Dendritic cell treated with granulocyte-macrophage colony-stimulating factor and Interleukin-4, amounts not matched to agents 40 ng/mL and 50 ng/mL, for 4 days (primary cell): ENCODE data around the gene OR51T1.
"Not testable (repeated sequence)": the region's sequence is repeated elsewhere in the genome, so short reads cannot be mapped to it uniquely, and the experiment has no call there.

Source experiments
- H3K27ac Mint-ChIP-seq: one replicate; pipeline ENCODE4 v1.8.0; 2022; ENCODE audit warnings: mild to moderate bottlenecking, mixed read lengths
- H3K27me3 Mint-ChIP-seq: one replicate; pipeline ENCODE4 v1.8.0; 2022; ENCODE audit warnings: mild to moderate bottlenecking, mixed read lengths
- H3K36me3 Mint-ChIP-seq: one replicate; pipeline ENCODE4 v1.8.0; 2022; ENCODE audit warnings: low read depth, mixed read lengths
- H3K4me1 Mint-ChIP-seq: one replicate; pipeline ENCODE4 v1.8.0; 2022; ENCODE audit warnings: low read depth, mixed read lengths
- H3K4me3 Mint-ChIP-seq: one replicate; pipeline ENCODE4 v1.8.0; 2022; ENCODE audit warnings: mild to moderate bottlenecking, moderate library complexity, mixed read lengths
- H3K9me3 Mint-ChIP-seq: one replicate; pipeline ENCODE4 v1.8.0; 2022; ENCODE audit warnings: mixed read lengths
- intact Hi-C: fragments of 100-400 bp; cut with micrococcal nuclease; formaldehyde crosslinking; loops from one replicate; pipeline ENCODE4 v1.15.0; 2022

Gene OR51T1, protein sequence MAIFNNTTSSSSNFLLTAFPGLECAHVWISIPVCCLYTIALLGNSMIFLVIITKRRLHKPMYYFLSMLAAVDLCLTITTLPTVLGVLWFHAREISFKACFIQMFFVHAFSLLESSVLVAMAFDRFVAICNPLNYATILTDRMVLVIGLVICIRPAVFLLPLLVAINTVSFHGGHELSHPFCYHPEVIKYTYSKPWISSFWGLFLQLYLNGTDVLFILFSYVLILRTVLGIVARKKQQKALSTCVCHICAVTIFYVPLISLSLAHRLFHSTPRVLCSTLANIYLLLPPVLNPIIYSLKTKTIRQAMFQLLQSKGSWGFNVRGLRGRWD

GRCh38 chr11:4881860-4882500 lies at the start of gene OR51T1:
TSS of gene OR51T1 (plus strand) at chr11:4881900. CDS start at chr11:4881900, 0 bp downstream.
- Mint-ChIP-seq H3K4me3 (no peak within 1 kb of the TSS), H3K27me3 (no peaks in the 10 kb centered on the region), H3K36me3 (no peaks in the 10 kb centered on the region), H3K4me1 (no peaks in the 10 kb centered on the region), H3K27ac (no peak within 1 kb of the TSS), H3K9me3 (no peaks in the 10 kb centered on the region)
- intact Hi-C loops = no loop called here

- no peak overlapping the region for H3K4me3 Mint-ChIP-seq
- no peaks in the 10 kb centered on the region for H3K9me3 Mint-ChIP-seq
- H3K27ac Mint-ChIP-seq = no peak overlapping the region
- intact Hi-C loops = no loop called here
- no peaks in the 10 kb centered on the region for H3K27me3 Mint-ChIP-seq
- H3K36me3 Mint-ChIP-seq = no peaks in the 10 kb centered on the region
- no peaks in the 10 kb centered on the region for H3K4me1 Mint-ChIP-seq
Observed at GRCh38 chr11:4839851-4840549, 41.7 kb upstream of the OR51T1 start.

DNA sequence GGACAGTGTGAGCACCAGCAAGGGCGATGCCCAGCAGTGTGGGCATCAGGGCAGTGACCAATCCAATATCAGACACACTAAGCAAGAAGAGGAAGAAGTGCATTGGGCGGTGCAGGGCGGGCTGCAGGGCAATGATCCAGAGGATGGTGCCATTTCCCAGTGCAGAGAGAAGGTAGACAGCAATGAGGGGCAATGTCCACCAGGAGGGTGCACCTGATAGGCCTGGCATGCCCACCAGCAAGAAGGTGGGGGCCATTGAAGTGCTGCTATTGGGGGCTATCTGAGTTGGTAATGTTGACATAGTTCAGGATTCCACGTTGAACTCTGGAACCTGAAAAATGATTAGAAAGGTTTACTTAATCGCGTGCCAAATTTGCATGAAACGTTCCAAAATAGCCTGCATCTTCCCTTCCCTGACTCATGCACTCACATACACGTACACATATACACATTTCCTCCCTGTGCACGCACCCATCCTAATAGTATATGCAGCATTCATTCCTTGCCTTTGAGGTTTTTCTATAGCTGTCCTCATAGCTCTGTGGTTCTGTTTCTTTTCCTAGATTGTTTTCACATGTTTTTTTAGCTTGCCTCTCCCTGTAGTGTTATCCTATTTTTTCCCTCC lies 32.7 kb upstream of the OR51T1 start, which contains the start of gene OR51S1:
Gene OR51S1 (minus strand): TSS at position 301 of the 625 bp plus-strand sequence. CDS start 0 bp downstream, at position 301.
- Mint-ChIP-seq H3K36me3 (no peaks in the 10 kb centered on the region), H3K27ac (no peak within 1 kb of the TSS), H3K4me3 (no peak within 1 kb of the TSS), H3K4me1 (no peaks in the 10 kb centered on the region), H3K27me3 (no peaks in the 10 kb centered on the region), H3K9me3 (no peaks in the 10 kb centered on the region)
- intact Hi-C loops = no loop called here

GRCh38 chr11:4851033-4851432 lies 30.7 kb upstream of the OR51T1 start:
- intact Hi-C loops = no loop called here
- no peak overlapping the region for H3K27ac Mint-ChIP-seq
- no peaks in the 10 kb centered on the region for H3K36me3 Mint-ChIP-seq
- no peaks in the 10 kb centered on the region for H3K4me1 Mint-ChIP-seq
- H3K9me3 Mint-ChIP-seq = no peaks in the 10 kb centered on the region
- H3K27me3 Mint-ChIP-seq = no peaks in the 10 kb centered on the region
- H3K4me3 Mint-ChIP-seq = no peak overlapping the region

DNA sequence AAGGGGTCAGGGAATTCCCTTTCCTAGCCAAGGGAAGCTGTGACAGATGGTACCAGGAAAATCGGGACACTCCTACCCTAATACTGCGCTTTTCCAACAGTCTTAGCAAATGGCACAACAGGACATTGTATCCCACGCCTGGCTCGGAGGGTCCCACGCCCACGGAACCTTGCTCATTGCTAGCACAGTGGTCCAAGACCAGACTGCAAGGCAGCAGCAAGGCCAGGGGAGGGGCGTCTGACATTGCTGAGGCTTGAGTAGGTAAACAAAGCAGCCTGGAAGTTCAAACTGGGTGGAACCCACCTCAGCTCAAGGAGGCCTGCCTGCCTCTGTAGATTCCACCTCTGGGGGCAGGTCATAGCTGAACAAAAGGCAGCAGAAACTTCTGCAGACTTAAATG lies 27.4 kb upstream of the OR51T1 start:
- H3K36me3 Mint-ChIP-seq, H3K4me3 Mint-ChIP-seq, H3K4me1 Mint-ChIP-seq, intact Hi-C loops, H3K27ac Mint-ChIP-seq, H3K9me3 Mint-ChIP-seq, H3K27me3 Mint-ChIP-seq: not testable (repeated sequence)

GRCh38 chr11:4862447-4863236 lies 19.1 kb upstream of the OR51T1 start:
- intact Hi-C loops = no loop called here
- no peaks in the 10 kb centered on the region for H3K9me3 Mint-ChIP-seq
- H3K27ac Mint-ChIP-seq = no peak overlapping the region
- H3K4me3 Mint-ChIP-seq = no peak overlapping the region
- no peaks in the 10 kb centered on the region for H3K4me1 Mint-ChIP-seq
- H3K36me3 Mint-ChIP-seq = no peaks in the 10 kb centered on the region
- H3K27me3 Mint-ChIP-seq = no peaks in the 10 kb centered on the region

DNA sequence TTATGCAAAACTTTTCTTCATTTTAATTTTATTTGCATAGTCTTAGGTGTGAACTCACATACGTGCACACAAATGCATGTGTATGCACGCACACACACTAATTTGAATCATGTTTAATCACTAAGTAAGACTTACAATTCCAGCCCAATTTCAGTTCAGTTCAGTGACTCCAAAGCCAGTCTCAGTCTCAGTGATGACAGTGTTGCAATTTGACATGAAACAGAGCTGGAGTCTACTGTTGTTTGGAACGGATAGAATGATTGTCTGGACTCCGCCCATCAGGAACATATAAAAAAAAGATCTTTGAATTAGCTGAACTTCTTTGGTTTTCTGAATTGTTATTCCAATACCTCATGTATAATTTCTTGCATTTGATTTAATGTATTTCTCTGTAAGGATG lies 17.8 kb upstream of the OR51T1 start:
- Mint-ChIP-seq H3K27ac (no peak overlapping the region), H3K9me3 (no peaks in the 10 kb centered on the region), H3K4me3 (no peak overlapping the region), H3K4me1 (no peaks in the 10 kb centered on the region), H3K36me3 (no peaks in the 10 kb centered on the region), H3K27me3 (no peaks in the 10 kb centered on the region)
- intact Hi-C loops = no loop called here

- no peaks in the 10 kb centered on the region for H3K36me3 Mint-ChIP-seq
- H3K27me3 Mint-ChIP-seq = no peaks in the 10 kb centered on the region
- H3K4me3 Mint-ChIP-seq = no peak overlapping the region
- intact Hi-C loops = no loop called here
- H3K27ac Mint-ChIP-seq = no peak overlapping the region
- H3K9me3 Mint-ChIP-seq = no peaks in the 10 kb centered on the region
- no peaks in the 10 kb centered on the region for H3K4me1 Mint-ChIP-seq
Observed at GRCh38 chr11:4865855-4866254, 15.8 kb upstream of the OR51T1 start.

- no peaks in the 10 kb centered on the region for H3K36me3 Mint-ChIP-seq
- H3K27ac Mint-ChIP-seq = no peak overlapping the region
- no peaks in the 10 kb centered on the region for H3K9me3 Mint-ChIP-seq
- intact Hi-C loops = no loop called here
- H3K4me1 Mint-ChIP-seq = no peaks in the 10 kb centered on the region
- no peak overlapping the region for H3K4me3 Mint-ChIP-seq
- H3K27me3 Mint-ChIP-seq = no peaks in the 10 kb centered on the region
Observed at GRCh38 chr11:4881188-4881587, 512 bp upstream of the OR51T1 start.

GRCh38 chr11:4882543-4882942 lies 843 bp downstream of the OR51T1 start:
- intact Hi-C loops = no loop called here
- H3K9me3 Mint-ChIP-seq = no peaks in the 10 kb centered on the region
- no peak overlapping the region for H3K4me3 Mint-ChIP-seq
- no peaks in the 10 kb centered on the region for H3K4me1 Mint-ChIP-seq
- no peak overlapping the region for H3K27ac Mint-ChIP-seq
- no peaks in the 10 kb centered on the region for H3K27me3 Mint-ChIP-seq
- no peaks in the 10 kb centered on the region for H3K36me3 Mint-ChIP-seq

GRCh38 chr11:4884361-4884760 lies 2.7 kb downstream of the OR51T1 start:
- no peaks in the 10 kb centered on the region for H3K4me1 Mint-ChIP-seq
- no peak overlapping the region for H3K4me3 Mint-ChIP-seq
- H3K36me3 Mint-ChIP-seq = no peaks in the 10 kb centered on the region
- H3K9me3 Mint-ChIP-seq = no peaks in the 10 kb centered on the region
- H3K27me3 Mint-ChIP-seq = no peaks in the 10 kb centered on the region
- intact Hi-C loops = no loop called here
- no peak overlapping the region for H3K27ac Mint-ChIP-seq

- intact Hi-C loops = no loop called here
- Mint-ChIP-seq H3K36me3 (no peaks in the 10 kb centered on the region), H3K27me3 (no peaks in the 10 kb centered on the region), H3K4me1 (no peaks in the 10 kb centered on the region), H3K9me3 (peaks cover 11% of the 10 kb centered on the region), H3K4me3 (no peak overlapping the region), H3K27ac (no peak overlapping the region)
Observed at GRCh38 chr11:4886186-4886585, 4.5 kb downstream of the OR51T1 start.

- no peaks in the 10 kb centered on the region for H3K4me1 Mint-ChIP-seq
- intact Hi-C loops = no loop called here
- no peaks in the 10 kb centered on the region for H3K27me3 Mint-ChIP-seq
Observed at GRCh38 chr11:4887591-4887990, 5.9 kb downstream of the OR51T1 start.

More at GRCh38 chr11:4887591-4887990, 5.9 kb downstream of the OR51T1 start:
- Mint-ChIP-seq H3K27ac (no peak overlapping the region), H3K9me3 (peaks cover 11% of the 10 kb centered on the region), H3K4me3 (no peak overlapping the region), H3K36me3 (no peaks in the 10 kb centered on the region)
